ENCODE results near the gene SLC44A4.

DNA sequence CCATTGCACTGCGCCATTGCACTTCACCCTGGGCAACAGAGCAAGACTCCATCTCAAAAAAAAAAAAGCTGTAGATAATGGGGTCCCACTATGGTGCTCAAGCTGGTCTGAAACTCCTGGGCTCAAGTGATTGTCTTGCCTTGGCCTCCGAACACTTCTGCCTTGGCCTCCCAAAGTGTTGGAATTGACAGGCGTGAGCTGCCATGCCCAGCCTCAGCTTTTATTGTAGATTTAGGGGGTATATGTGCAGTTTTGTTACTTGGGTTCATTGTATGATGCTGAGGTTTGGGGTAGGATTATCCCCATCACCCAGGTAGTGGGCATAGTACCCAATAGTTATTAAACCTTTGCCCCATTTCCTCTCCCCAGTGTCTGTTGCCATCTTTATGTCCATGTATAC, 39.8 kb downstream of the SLC44A4 start:
- TF ChIP-seq, protein P1, sequence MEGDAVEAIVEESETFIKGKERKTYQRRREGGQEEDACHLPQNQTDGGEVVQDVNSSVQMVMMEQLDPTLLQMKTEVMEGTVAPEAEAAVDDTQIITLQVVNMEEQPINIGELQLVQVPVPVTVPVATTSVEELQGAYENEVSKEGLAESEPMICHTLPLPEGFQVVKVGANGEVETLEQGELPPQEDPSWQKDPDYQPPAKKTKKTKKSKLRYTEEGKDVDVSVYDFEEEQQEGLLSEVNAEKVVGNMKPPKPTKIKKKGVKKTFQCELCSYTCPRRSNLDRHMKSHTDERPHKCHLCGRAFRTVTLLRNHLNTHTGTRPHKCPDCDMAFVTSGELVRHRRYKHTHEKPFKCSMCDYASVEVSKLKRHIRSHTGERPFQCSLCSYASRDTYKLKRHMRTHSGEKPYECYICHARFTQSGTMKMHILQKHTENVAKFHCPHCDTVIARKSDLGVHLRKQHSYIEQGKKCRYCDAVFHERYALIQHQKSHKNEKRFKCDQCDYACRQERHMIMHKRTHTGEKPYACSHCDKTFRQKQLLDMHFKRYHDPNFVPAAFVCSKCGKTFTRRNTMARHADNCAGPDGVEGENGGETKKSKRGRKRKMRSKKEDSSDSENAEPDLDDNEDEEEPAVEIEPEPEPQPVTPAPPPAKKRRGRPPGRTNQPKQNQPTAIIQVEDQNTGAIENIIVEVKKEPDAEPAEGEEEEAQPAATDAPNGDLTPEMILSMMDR (IDR thresholded peaks at IDR 0.05; ENCODE audit: borderline replicate concordance, extremely low read depth, low read length, poor library complexity, severe bottlenecking) = no peak
- no peak for TF ChIP-seq EZH2 (IDR thresholded peaks at IDR 0.05; ENCODE audit: borderline replicate concordance, low read depth, low read length, severe bottlenecking)

All from DND-41 (cell line).